Activated T-cell treated with anti-CD3 and anti-CD28 coated beads for 1 hour (primary cell): ENCODE results near the gene C17orf100.
"Not testable (repeated sequence)": the region's sequence is repeated elsewhere in the genome, so short reads cannot be mapped to it uniquely, and the experiment has no call there.

Source experiments
- DNase-seq: peaks from one replicate; pipeline ENCODE4 v3.0.0-alpha.2; 2020; ENCODE audit warnings: low read depth

The C17orf100 gene

DNA sequence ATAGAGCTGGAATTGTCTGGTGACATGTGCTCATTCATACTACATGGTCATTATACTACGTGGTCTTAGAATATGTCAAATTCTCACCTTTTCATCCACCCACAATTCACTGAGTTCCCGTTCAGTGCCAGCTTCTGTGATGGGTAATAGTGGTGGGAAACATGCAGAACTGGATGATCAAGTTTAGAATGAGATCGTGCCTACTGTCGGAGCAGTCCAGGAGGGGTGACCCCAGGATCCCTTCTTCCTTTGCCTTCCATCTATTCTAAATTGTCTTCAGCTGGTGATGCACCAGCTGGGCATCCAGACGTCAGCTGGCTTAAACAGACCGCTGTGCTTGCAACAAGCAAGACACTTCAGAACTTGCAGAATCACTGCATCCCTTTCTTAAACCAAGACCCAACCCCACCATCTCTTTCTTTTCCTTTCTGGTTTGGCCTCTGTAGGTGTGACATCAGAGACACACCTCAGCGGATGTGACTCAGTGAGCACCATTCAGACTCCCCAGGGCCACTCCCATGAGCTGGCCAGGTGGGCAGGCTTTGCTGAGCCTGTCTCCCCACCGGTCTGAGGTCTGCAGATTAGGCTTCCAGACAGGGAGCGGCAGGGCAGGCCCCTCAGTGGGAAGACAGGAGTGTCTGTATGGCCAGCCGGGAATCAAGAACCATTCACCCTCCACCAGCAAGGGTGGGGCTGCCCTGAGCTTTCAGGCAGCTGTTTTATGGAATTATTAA is 18.1 kb downstream of the C17orf100 start:
- DNase-seq = no peak

DNA sequence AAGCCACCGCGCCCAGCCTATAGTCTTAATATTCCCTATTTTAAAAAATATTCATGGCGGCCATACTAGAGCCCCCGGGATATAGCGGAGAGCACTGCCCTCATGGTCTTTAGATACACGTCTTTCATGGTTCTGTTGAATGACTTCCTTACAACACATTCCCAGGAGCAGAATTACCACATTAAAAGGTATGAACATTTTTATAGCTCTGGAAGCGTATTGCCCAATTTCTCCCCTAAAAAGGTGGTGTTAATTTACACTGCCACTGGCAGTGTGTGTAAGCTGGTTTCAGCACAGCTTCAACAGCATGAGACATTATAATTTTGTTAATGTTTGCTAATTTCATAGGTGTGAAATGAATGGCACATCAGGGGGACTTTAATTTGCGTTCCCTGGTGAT is 19.0 kb downstream of the C17orf100 start:
- no peak for DNase-seq

DNA sequence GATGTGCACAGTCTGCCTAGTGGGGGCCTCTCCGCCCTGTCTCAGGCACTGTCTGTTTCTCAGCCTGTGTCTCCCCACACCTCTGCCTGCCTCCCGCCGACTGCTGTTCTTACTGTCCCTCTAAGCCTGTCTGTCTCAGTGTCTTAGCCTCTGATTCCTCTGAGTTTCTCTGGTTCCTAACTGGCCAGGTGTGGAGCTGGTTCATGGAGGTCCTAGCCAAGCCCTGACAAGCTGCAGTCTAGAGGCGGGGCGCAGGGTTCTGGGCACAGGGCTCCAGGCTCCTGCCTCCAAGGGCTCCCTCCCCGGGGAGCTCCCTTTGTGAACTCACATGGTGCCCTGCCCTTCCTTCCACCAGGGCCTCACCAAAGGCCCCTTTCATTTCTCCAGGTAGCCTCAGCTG is 19.4 kb downstream of the C17orf100 start:
- no peak for DNase-seq

DNA sequence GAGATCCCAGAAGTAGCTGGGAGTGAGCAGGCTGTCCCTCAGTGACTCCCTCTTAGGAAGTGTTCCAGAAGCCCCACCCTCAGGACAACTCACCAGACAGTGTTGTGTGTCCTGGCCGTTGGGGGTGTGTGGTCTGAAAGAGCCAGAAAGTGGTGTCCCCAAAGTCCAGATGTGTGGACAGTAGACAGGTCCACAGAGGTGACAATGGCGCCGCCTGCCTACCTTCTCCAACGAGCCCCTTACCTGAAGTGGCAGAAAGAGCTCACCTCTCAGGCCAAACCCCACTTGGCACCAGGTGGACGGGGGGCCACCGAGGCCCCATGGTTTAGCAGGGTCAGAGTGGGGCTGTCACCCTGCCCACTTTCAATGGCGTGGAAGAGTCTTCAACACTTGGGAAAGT is 19.9 kb downstream of the C17orf100 start:
- no peak for DNase-seq

DNA sequence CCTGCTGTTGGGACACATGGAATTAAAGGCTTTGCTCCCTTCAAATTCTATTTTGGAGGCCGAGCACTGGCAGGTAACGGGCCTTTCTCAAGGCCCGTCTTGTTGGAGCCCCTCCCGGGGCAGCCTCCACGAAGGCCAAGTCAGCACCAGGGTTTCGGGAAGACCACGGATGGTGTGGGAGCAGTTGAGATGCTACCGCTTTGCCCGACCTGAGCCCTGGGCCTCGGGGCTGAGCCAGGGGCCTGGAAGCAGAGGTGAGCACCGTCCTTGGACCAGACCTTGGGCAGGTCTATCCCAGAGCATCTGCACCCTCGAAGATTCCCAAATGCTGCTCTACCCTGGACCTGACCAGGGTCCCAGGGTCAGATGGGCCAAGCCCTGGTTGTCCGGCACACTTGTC is 23.0 kb downstream of the C17orf100 start:
- DNase-seq = no peak

DNA sequence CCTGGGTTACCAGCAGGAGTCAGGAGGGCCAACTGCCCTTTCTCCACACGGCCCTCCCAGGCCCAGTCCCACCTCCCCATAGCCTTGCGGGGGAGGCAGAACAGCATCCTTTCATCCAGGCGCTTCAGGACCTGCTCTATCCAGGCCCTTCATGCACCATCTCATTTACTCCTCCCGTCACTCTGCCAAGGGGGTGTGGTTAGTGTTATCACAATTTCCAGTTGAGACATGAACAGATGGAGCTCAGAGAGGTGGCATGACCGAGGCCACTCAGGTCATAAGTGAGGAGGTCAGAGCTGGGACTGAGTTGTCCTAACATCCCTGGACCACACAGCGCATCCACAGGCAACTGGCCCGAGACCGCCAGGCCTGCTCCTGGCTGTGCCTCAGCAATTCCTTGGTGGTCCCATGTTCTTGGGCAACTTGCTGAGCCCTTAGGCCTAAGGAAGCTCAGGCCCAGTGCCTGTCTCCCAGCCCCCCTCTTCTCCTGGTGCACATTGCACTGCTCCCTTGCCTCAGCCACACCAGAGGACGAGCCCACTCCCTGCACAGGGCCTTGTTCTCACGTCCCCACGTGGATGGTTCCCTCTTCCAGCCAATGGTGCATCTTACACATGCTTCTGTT is 23.8 kb downstream of the C17orf100 start:
- no peak for DNase-seq

DNA sequence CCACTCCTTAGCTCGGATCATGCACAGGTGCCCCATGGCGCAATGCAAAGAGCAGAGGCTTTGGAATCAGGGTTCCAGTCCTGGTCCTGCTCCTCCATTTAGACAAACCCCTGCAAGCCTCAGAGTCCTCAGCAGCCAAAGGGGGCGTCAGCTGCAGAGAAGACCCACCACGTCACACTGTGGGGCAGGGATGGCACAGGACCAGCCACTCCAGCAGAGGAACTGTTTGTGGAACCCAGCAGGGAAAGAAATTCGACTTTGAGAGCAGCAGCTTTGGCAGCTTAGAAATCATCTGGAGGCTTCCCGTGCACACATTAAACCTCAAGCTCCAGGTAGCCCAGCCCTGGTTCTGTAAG is 25.2 kb downstream of the C17orf100 start:
- DNase-seq = no peak

DNA sequence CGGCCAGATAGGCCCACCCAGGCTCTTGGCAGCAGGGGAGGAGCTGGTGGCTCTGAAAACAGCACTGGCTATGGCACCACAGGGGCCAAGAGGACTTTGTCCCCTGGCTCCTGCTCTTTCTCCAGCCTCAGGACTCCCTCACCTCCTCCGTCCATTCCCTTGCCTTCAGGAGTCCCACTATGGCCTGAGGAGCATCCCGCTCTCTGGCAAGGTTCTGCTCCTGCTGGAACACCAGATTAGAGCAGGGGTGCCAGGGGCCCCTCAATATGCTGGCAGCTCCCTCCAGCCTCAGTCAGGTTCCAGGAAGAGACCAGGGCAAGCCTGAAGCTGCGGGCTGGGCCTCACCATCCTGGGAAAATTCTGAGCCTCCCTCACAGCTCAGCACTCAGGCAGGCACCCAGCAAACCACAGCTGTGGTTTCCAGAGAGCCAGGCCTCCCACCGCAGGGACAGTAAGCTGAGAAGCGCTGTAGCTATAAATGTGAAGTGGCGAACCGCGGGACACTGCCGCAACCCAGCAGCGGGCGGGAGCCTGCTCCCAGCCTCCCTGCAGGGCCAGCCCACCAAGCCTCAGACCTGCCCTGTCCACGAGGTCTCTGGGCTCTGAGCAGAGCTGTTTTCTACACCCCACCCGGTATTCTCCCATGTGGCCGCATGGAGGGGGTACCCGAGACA is 25.7 kb downstream of the C17orf100 start:
- DNase-seq = no peak

DNA sequence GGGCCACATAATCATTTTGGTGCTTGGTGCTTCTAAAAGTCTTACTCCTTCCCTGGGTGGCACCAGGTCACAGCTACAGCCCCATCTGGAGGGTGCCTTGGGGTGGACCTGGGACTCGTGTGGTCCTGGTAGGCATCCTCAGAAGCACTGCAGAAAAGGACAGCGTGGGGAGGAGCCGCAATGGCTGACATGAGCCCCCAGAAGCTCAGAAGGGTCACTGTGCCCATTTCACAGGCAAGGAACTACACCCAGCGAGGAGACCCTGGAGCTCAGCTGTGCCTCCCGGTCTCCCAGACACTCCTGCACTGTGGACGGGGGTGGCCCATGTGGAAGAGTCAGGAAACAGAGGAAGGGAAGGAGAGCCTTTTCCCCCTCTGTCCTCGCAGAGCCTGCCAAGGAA is 26.4 kb downstream of the C17orf100 start:
- DNase-seq = no peak

DNA sequence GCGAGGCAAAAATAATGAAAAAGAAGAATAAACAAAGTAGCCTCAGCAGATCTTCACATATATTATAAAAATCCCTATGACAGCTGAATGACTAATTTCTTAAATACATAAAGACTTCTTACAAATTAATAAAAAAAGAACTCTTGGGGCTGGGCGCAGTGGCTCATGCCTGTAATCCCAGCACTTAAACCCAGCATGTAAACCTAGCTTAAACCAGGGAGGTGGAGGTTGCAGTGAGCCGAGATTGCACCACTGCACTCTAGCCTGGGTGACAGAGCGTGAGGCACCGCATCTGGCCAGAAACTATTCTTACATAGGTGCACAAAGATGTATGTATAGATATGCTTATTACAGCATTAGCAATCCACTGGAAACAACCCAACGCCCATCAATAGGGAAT is 27.7 kb downstream of the C17orf100 start:
- no peak for DNase-seq

DNA sequence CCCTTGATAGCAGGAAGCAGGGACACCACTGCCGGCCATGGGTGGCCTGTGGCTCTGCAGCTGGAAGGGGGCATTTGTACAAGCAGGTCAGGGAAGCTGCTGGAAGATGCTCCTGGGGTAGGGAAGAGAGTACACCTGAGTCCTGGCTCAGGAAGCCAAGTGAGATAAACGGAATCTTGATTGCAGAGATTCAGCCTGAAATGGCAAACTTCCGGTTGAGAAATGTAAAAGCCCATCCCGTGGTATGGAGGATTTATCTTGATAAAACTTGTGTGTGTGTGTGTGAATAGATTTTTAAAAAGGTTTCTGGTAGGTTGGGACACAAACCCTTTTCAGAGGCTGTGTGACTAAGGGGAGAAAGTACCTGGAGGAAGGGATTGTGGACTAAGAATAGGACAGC is 29.6 kb downstream of the C17orf100 start:
- DNase-seq = no peak

DNA sequence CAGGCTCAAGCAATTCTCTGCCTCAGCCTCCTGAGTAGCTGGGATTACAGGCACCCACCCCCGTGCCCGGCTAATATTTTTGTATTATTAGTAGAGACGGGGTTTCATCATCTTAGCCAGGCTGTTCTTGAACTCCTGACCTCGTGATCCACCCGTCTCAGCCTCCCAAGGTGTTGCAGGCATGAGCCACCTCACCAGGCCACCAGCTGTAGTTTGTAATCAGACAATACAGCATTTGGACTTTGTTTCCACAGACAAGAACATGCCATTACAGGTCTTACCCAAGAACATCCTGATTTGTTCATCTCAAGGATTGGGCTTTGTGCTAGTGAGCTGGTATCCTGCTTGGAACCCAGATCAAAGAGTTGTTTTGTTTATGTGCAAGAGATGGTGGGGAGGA is 30.1 kb downstream of the C17orf100 start:
- DNase-seq = no peak

DNA sequence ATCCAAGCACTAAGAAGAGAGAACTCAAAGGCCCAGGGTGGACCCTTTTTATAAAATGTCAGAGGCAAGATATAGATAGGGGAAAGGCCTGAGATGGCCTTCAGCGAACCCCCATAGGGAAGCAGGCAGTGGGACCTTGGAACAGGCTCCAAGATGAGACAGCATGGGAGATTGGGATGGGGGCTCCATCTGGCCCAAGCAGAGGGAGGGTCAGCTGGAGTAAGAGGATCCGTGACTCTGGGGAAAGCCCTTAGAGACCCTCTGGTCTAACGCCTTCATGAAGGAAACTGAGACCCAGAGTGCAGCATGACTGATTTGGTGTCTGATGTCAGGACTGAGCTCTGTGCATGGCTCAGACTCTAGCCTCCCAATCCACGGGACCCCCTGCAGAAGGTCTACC is 30.8 kb downstream of the C17orf100 start:
- no peak for DNase-seq

DNA sequence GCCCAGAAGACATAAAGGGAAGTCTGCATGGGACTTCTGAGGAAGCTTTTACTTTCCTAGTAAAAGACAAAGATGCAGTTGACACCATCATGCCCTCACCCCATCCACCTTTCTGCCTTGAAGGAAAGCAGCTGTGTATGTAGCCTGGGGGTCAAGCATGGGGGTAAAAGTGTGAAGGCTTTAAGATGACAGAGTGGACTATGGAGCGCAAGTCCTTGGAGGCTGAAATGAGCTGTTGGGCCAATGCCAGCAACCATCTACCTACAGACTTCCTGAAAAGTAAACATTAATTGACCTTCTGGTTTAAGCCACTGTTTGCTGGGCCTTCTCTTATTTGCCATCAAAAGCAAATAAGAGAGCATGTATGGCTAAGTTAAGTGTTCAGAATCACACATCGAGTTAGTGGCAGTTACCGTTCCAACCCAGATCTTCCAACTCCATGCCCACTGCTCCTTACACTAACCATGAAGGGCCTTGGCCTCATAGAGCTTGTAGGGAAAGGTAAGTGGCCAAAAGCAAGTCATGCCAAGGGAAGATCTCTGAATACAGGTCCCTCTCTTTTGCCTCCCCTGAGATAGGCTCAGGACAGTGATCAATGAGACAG is 31.6 kb downstream of the C17orf100 start:
- no peak for DNase-seq

DNA sequence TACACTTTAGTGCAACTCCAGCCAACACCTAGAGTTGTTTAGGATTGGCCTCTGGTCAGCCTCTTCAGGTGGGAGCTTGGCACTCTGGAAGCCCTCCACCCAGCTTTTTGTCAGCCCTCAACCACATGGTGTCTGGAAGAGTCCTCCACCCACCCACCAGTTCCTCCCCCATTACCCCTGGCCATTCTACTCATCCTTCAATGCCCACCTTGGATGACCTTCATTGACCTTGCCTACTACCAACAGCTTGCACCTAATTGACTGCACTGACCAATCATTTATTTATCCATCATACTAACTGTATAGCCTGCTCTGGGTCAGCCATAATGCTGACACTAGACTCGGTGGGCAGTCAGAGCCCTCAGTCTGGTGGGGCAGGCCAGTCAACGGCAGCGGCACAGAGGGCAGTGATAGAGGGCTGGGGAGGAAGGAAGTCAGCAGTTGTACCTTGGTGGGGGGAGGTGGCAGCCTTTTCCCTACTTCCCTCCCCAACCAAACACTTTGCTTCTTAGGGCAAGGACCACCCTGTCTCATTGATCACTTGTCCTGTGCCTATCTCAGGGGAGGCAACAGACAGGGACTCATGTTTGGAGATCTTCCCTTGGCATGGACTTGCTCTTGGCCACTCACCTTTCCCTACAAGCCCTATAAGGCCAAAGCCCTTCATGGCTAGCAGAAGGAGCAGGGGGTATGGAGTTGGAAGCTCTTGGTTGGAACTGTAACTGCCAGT is 32.3 kb downstream of the C17orf100 start:
- no peak for DNase-seq

DNA sequence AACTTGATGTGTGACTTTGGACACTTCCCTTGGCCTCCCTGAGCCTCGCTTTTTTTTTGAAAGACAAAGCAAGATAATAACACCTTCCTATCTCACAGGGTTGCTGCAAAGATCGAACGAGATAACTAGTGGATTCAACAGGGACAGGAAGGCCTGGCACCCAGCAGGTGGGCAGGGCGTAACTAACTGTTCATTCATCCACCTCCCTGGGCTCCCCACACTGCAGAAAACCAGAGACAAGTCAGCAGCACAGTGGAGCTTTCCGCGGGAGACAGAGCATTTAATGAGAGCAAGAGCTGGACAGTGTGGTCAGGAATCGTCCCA is 32.9 kb downstream of the C17orf100 start:
- DNase-seq = no peak

DNA sequence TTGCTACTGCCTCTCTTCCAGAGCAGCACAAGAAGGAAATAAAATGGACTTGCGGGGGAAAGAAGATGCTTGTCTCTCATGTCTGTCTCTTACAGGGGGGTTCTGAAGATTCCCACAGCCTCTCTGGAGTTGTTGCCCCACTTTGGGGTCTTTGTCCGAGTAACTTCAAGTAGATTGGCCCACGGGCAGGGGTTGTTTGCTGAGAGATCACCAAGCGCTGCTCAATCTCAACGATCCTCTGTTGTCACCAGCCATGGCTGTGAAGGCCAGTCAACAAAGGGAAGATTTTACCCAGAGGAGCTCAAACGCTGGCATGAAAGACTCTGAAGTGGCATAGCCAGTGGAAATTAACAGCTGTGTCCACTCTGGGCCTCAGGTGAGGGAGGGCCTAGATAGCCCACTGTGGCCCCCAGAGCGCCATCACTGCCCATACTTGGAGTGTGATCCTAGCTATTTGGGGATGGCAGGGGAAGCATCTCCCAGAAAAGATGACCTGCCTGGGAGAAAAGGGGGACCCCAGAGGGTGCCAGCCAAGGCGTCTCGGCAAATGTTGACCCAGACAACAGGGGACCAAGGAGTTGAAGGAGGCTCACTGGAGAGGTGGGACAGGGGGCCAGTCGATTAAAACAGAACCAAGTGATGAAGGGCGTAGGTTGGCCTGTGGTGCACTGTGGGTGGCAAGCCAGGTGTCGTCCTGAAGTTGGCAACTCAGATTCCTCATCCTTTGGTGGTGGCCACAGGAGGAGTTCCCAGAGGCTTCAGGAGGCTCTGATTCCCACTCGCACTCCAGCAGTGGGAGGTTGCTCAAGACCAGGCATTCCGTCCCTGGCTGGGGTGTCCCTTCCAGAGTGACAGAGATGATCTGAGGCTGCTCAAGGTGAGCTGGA is 33.6 kb downstream of the C17orf100 start:
- DNase-seq = no peak

DNA sequence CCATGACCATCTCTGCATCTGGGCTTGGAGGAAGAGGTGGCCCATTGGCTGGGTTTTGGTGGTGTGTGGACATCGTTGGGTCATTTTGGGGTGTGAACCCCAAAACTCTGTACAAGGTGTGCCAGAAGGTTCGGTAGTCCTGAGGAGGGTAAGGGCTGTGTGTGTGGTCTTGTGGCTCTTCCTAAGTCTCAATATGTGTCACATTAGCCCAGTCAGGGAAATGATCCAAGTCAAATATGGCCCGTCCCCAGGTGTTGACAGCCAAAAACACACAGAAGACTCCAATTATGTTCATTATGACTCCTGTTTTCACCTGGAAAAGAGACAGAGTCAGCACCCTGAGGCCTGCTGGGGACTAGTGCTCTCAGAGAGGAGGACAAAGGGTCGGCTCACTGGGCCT is 34.5 kb downstream of the C17orf100 start:
- no peak for DNase-seq

DNA sequence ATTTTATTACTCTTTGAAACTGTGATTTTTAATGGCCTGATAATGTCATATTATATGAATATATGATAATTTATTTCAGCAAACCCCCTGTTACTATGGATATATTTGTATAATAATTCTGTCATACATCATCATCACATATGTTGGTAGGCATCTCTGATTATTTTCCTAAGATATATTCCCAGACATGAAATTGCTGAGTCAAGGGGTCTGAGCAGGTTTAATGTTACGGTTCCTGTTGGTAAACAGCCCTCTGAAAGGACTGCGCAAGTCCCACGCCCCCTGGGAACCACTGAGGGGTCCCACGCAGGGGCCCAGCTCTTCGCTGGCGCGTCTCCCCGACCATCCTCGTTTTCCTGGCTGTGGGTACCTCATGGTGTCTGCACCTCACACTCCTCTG is 37.4 kb downstream of the C17orf100 start:
- DNase-seq = no peak

DNA sequence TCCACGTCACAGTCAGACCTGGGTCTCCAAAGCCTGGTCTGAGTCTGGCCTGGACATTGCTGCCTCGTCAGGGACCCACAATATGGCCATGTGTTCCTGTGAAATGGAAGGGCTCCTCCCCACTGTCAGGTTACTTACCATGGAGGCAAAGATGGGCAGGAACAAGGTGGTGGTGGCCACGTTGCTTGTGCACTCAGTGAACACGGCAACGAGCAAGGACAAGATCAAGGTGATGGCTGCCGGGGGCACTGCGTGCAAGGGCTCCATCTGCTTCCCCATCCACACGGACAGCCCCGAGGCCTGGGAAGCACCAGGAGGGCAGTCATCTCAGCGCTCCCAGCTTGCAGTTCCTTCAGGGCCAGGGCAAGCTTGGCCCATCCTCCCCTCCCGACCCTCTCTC is 39.1 kb downstream of the C17orf100 start:
- DNase-seq = no peak

DNA sequence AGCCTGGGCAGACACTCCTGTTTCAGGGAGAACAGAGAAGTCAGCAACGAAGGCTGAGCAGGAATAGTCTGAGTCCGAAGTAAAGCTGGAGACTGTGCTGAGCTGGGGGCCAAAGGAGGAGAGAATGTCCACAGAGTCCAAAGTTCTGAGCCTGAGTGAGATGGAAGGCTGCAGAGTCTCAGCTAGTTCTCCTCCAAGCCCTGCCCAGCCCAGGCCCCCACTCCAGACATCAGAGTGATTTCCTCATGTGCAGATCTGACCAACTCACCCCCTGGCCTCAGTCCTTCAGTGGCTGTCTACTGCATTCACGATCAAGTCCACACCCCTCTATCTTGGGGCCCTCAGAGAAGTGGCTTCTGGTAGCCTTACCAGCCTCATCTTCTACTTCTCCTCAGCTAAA is 40.0 kb downstream of the C17orf100 start:
- no peak for DNase-seq

DNA sequence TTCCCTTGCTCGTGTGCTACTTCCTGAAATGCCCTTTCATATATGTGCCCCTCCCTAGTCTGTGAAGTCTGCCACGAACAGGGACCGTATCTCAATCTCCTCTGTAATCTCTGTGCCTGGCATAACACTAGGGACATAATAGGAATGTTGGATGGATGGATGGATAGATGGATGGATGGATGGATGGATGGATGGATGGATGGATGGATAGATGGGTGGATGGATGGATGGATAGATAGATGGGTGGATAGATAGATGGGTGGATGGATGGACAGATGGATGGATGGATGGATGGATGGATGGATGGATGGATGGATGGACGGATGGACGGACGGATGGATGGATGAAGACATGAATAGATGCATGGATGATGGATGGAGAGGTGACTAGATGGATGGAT is 40.4 kb downstream of the C17orf100 start:
- DNase-seq = not testable (repeated sequence)
